Ishikawa (cell line): Measurements from ENCODE around the gene BFSP2.

Experiments used
- CEBPB ChIP-seq: IDR thresholded peaks from 2 replicates; pipeline ENCODE4 v1.6.1; 2012
- NFIC ChIP-seq: IDR thresholded peaks from 2 replicates; pipeline ENCODE4 v1.6.1; 2012
- RAD21 ChIP-seq: IDR thresholded peaks from 2 replicates; pipeline ENCODE4 v1.6.1; 2012; ENCODE audit warnings: low read depth
- TCF12 ChIP-seq: IDR thresholded peaks from 2 replicates; pipeline ENCODE4 v1.6.1; 2012; ENCODE audit warnings: low read depth
- YY1 ChIP-seq: IDR thresholded peaks from 2 replicates; pipeline ENCODE4 v1.6.1; 2012; ENCODE audit warnings: low read depth
- TF ChIP-seq, protein P1 (sequence below): IDR thresholded peaks from 2 replicates; pipeline ENCODE4 v1.6.1; 2012; ENCODE audit warnings: low read depth, mild to moderate bottlenecking

DNA sequence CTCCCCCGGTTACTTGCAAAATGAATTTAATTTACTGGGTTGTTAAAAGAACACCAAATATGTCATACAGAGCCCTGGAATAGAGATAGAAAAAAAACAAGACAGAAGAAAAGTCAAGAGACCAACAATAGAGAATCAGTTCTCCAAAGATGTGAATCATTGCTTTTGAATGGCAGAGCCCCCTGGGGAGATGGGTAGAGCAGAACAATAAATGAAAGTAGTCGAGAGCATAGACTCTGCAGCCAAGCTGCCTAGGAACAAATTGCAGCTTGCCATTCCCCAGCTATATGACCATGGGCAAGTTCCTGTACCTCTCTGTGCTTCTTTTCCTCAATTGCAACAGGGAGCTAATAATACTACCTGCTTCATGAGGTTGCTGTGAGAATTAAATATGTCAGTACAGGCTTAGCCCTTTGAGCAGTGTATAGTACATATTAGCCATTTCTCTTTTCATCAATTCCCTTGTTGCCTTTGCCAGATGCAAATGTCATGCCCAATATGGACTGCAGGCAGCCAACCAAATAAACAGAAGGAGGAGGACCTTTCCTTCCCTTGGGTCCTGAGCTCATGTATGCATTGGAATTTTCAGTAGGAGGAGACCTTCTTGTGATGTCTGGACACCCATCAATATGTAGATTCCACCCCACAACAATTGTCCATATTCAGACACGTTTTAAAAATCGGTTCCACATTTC is 25.0 kb upstream of the BFSP2 start:
- TF ChIP-seq, protein P1, sequence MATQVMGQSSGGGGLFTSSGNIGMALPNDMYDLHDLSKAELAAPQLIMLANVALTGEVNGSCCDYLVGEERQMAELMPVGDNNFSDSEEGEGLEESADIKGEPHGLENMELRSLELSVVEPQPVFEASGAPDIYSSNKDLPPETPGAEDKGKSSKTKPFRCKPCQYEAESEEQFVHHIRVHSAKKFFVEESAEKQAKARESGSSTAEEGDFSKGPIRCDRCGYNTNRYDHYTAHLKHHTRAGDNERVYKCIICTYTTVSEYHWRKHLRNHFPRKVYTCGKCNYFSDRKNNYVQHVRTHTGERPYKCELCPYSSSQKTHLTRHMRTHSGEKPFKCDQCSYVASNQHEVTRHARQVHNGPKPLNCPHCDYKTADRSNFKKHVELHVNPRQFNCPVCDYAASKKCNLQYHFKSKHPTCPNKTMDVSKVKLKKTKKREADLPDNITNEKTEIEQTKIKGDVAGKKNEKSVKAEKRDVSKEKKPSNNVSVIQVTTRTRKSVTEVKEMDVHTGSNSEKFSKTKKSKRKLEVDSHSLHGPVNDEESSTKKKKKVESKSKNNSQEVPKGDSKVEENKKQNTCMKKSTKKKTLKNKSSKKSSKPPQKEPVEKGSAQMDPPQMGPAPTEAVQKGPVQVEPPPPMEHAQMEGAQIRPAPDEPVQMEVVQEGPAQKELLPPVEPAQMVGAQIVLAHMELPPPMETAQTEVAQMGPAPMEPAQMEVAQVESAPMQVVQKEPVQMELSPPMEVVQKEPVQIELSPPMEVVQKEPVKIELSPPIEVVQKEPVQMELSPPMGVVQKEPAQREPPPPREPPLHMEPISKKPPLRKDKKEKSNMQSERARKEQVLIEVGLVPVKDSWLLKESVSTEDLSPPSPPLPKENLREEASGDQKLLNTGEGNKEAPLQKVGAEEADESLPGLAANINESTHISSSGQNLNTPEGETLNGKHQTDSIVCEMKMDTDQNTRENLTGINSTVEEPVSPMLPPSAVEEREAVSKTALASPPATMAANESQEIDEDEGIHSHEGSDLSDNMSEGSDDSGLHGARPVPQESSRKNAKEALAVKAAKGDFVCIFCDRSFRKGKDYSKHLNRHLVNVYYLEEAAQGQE, result no peak
- no peak for TF ChIP-seq RAD21
- no peak for TF ChIP-seq YY1
- no peak for TF ChIP-seq CEBPB
- TF ChIP-seq TCF12, result no peak
- TF ChIP-seq NFIC, result no peak
